KOPT-K1 (cell line): ENCODE results near the gene MAPK12.

ENCODE experiments used
- H3K27ac ChIP-seq: fragments of 200-600 bp; sonication (generic); 2 replicates; pipeline ENCODE4 v1.5.1; 2016; ENCODE audit warnings: antibody characterized with exemption, mild to moderate bottlenecking, low read depth, low read length; ENCODE audit not compliant: poor library complexity, severe bottlenecking
- H3K36me3 ChIP-seq: fragments of 200-600 bp; sonication (generic); 2 replicates; pipeline ENCODE4 v1.5.1; 2017; ENCODE audit warnings: antibody characterized with exemption, mild to moderate bottlenecking, low read length, moderate library complexity; ENCODE audit not compliant: insufficient read depth
- H3K9me3 ChIP-seq: fragments of 200-600 bp; sonication (generic); 2 replicates; pipeline ENCODE4 v1.5.1; 2017; ENCODE audit warnings: antibody characterized with exemption, low read length, mild to moderate bottlenecking; ENCODE audit not compliant: insufficient read depth, poor library complexity, severe bottlenecking

The MAPK12 gene

GRCh38 chr22:50289942-50290630 is 28.6 kb upstream of the MAPK12 start:
- H3K36me3 ChIP-seq, result no peaks in the 10 kb centered on the region

GRCh38 chr22:50289151-50289941 is 27.9 kb upstream of the MAPK12 start:
- Histone ChIP-seq H3K27ac (no peak overlapping the region), H3K36me3 (no peaks in the 10 kb centered on the region), H3K9me3 (no peaks in the 10 kb centered on the region)

More at GRCh38 chr22:50289942-50290630, 28.6 kb upstream of the MAPK12 start:
- no peaks in the 10 kb centered on the region for H3K9me3 ChIP-seq
- no peak overlapping the region for H3K27ac ChIP-seq

- no peaks in the 10 kb centered on the region for H3K36me3 ChIP-seq
- no peak overlapping the region for H3K27ac ChIP-seq
- H3K9me3 ChIP-seq, result no peaks in the 10 kb centered on the region
These were observed 26.2 kb upstream of the MAPK12 start for GRCh38 chr22:50287731-50288130.

- no peaks in the 10 kb centered on the region for H3K9me3 ChIP-seq
- no peak overlapping the region for H3K27ac ChIP-seq
- H3K36me3 ChIP-seq, result no peaks in the 10 kb centered on the region
These were observed 25.3 kb upstream of the MAPK12 start for GRCh38 chr22:50286701-50287318.

GRCh38 chr22:50286275-50286674 is 24.8 kb upstream of the MAPK12 start:
- no peak overlapping the region for H3K27ac ChIP-seq
- no peaks in the 10 kb centered on the region for H3K9me3 ChIP-seq
- H3K36me3 ChIP-seq, result no peaks in the 10 kb centered on the region

- no peaks in the 10 kb centered on the region for H3K36me3 ChIP-seq
- H3K27ac ChIP-seq, result no peak overlapping the region
- H3K9me3 ChIP-seq, result no peaks in the 10 kb centered on the region
These were observed 24.2 kb upstream of the MAPK12 start for GRCh38 chr22:50285568-50286229.

- no peaks in the 10 kb centered on the region for H3K9me3 ChIP-seq
- no peaks in the 10 kb centered on the region for H3K36me3 ChIP-seq
- H3K27ac ChIP-seq, result no peak overlapping the region
These were observed 23.0 kb upstream of the MAPK12 start for GRCh38 chr22:50284479-50284878.

- Histone ChIP-seq H3K9me3 (no peaks in the 10 kb centered on the region), H3K27ac (no peak overlapping the region), H3K36me3 (no peaks in the 10 kb centered on the region)
These were observed 22.3 kb upstream of the MAPK12 start for GRCh38 chr22:50283821-50284220.

- H3K27ac ChIP-seq, result no peak overlapping the region
- no peaks in the 10 kb centered on the region for H3K9me3 ChIP-seq
- H3K36me3 ChIP-seq, result no peaks in the 10 kb centered on the region
These were observed 21.1 kb upstream of the MAPK12 start for GRCh38 chr22:50282361-50283155.

GRCh38 chr22:50281957-50282356 is 20.5 kb upstream of the MAPK12 start:
- Histone ChIP-seq H3K27ac (no peak overlapping the region), H3K36me3 (no peaks in the 10 kb centered on the region)

GRCh38 chr22:50281384-50281760 is 19.9 kb upstream of the MAPK12 start:
- Histone ChIP-seq H3K36me3 (no peaks in the 10 kb centered on the region), H3K9me3 (no peaks in the 10 kb centered on the region), H3K27ac (no peak overlapping the region)

More at GRCh38 chr22:50281957-50282356, 20.5 kb upstream of the MAPK12 start:
- no peaks in the 10 kb centered on the region for H3K9me3 ChIP-seq

- Histone ChIP-seq H3K36me3 (no peaks in the 10 kb centered on the region), H3K9me3 (no peaks in the 10 kb centered on the region), H3K27ac (no peak overlapping the region)
These were observed 19.4 kb upstream of the MAPK12 start for GRCh38 chr22:50280708-50281383.

GRCh38 chr22:50280022-50280707 is 18.7 kb upstream of the MAPK12 start:
- Histone ChIP-seq H3K9me3 (no peaks in the 10 kb centered on the region), H3K27ac (no peak overlapping the region), H3K36me3 (no peaks in the 10 kb centered on the region)
